GM23338 (cell line): Measurements from ENCODE around the gene ZBP1. TPM values are rescaled to one million over a fixed set of nuclear protein-coding genes. Genes with fewer than 3 reads are reported as not detected.

Source experiments
- ATAC-seq: fragments of 200-7000 bp; cut with Tn5 transposase; 3 replicates; pipeline ENCODE4 v1.9.1; 2020
- DNase-seq: peaks from one replicate; pipeline ENCODE4 v3.0.0-alpha.2; 2015; ENCODE audit warnings: low spot score
- H2AFZ ChIP-seq: fragments of 200-600 bp; sonication (generic); 2 replicates; pipeline ENCODE4 v1.8.0; 2016; ENCODE audit warnings: antibody characterized with exemption, mild to moderate bottlenecking, moderate library complexity
- H3F3A ChIP-seq: fragments of 200-600 bp; sonication (generic); replicated peaks from 2 replicates; pipeline ENCODE4 v1.8.0; 2017; ENCODE audit warnings: antibody characterized with exemption, mixed run types, low read depth
- H3K27ac ChIP-seq: fragments of 200-600 bp; sonication (generic); 2 replicates; pipeline ENCODE4 v1.6.1; 2016; ENCODE audit warnings: low read depth
- H3K27me3 ChIP-seq: fragments of 200-600 bp; sonication (generic); 2 replicates; pipeline ENCODE4 v1.8.0; 2016; ENCODE audit warnings: mild to moderate bottlenecking, mixed run types, moderate library complexity; ENCODE audit not compliant: insufficient read depth
- H3K36me3 ChIP-seq: fragments of 200-600 bp; sonication (generic); 2 replicates; pipeline ENCODE4 v1.8.0; 2016; ENCODE audit warnings: mild to moderate bottlenecking; ENCODE audit not compliant: insufficient read depth
- H3K4me1 ChIP-seq: fragments of 200-600 bp; sonication (generic); 2 replicates; pipeline ENCODE4 v1.8.0; 2016; ENCODE audit warnings: mild to moderate bottlenecking, moderate library complexity; ENCODE audit not compliant: insufficient read depth
- H3K4me2 ChIP-seq: fragments of 200-600 bp; sonication (generic); 2 replicates; pipeline ENCODE4 v1.7.1; 2017; ENCODE audit warnings: mixed run types
- H3K4me3 ChIP-seq: fragments of 200-600 bp; sonication (generic); 2 replicates; pipeline ENCODE4 v1.6.1; 2016; ENCODE audit warnings: mixed run types
- H3K79me2 ChIP-seq: fragments of 200-600 bp; sonication (generic); replicated peaks from 2 replicates; pipeline ENCODE4 v1.8.0; 2017; ENCODE audit warnings: mild to moderate bottlenecking; ENCODE audit not compliant: insufficient read depth
- H3K9me2 ChIP-seq: fragments of 200-600 bp; sonication (generic); 2 replicates; pipeline ENCODE4 v1.8.0; 2017; ENCODE audit not compliant: insufficient read depth
- H4K20me1 ChIP-seq: fragments of 200-600 bp; sonication (generic); replicated peaks from 2 replicates; pipeline ENCODE4 v1.8.0; 2017; ENCODE audit warnings: mild to moderate bottlenecking; ENCODE audit not compliant: insufficient read depth
- H3K27ac Mint-ChIP-seq: 2 replicates; pipeline ENCODE4 v1.8.0; 2020; ENCODE audit warnings: inconsistent platforms, mild to moderate bottlenecking, moderate library complexity, mixed read lengths
- H3K27me3 Mint-ChIP-seq: 3 replicates; pipeline ENCODE4 v1.8.0; 2022; ENCODE audit warnings: low read depth, mild to moderate bottlenecking, moderate library complexity, mixed read lengths, inconsistent platforms; ENCODE audit not compliant: insufficient read depth, poor library complexity
- H3K36me3 Mint-ChIP-seq: 3 replicates; pipeline ENCODE4 v1.8.0; 2021; ENCODE audit warnings: low read depth, mild to moderate bottlenecking, inconsistent platforms, moderate library complexity, mixed read lengths
- H3K4me1 Mint-ChIP-seq: 3 replicates; pipeline ENCODE4 v1.8.0; 2020; ENCODE audit warnings: mild to moderate bottlenecking, inconsistent platforms, mixed read lengths
- H3K4me3 Mint-ChIP-seq: 3 replicates; pipeline ENCODE4 v1.8.0; 2021; ENCODE audit warnings: moderate library complexity, mild to moderate bottlenecking, inconsistent platforms, mixed read lengths
- H3K9me3 Mint-ChIP-seq: 3 replicates; pipeline ENCODE4 v1.8.0; 2020; ENCODE audit warnings: moderate library complexity, mild to moderate bottlenecking, inconsistent platforms, mixed read lengths
- CREB1 ChIP-seq: fragments of 250-450 bp; sonication (Bioruptor Pico); IDR thresholded peaks from 2 replicates; pipeline ENCODE4 v1.5.0; 2020; ENCODE audit warnings: low read depth, mild to moderate bottlenecking, moderate library complexity
- CTCF ChIP-seq, 2 experiments: fragments of 200-600 bp in 1 of 2; sonication (generic) in 1 of 2; conservative IDR thresholded peaks; 2 replicates each; pipeline versions ENCODE4 v1.5.1 to v1.6.1; 2016 to 2017; ENCODE audit warnings: antibody characterized with exemption in 2 of 2, low read depth in 2 of 2, mild to moderate bottlenecking in 2 of 2, moderate library complexity in 1 of 2
- EZH2 ChIP-seq: fragments of 200-600 bp; sonication (generic); IDR thresholded peaks from one replicate; pipeline ENCODE4 v1.8.0; 2017; ENCODE audit warnings: antibody characterized with exemption, mild to moderate bottlenecking, low read depth; ENCODE audit not compliant: unreplicated experiment
- REST ChIP-seq: IDR thresholded peaks from one replicate; pipeline ENCODE4 v1.6.1; 2018; ENCODE audit warnings: antibody characterized with exemption; ENCODE audit not compliant: unreplicated experiment
- ZNF331 ChIP-seq: fragments of 250-450 bp; sonication (Bioruptor Pico); IDR thresholded peaks from 2 replicates; pipeline ENCODE4 v1.5.0; 2020; ENCODE audit warnings: low read depth, mild to moderate bottlenecking, moderate library complexity
- polyA plus RNA-seq: library from polyadenylated mRNA; unstranded; fragments of >200 nt; fragmentation: Nextera tagmentation; extraction: Ambion mirVana; gene quantifications from 2 replicates; pipeline ENCODE4 v1.2.1, GENCODE V29; 2016
- total RNA-seq: library from RNA; depleted of rRNA; stranded (reverse); fragments of >200 nt; shearing (Covaris generic); gene quantifications from 2 replicates; pipeline ENCODE4 v1.2.3, GENCODE V29; 2014
- TF ChIP-seq, protein P1 (sequence below): IDR thresholded peaks from 2 replicates; pipeline ENCODE4 v1.6.1; 2016; ENCODE audit warnings: antibody characterized with exemption

Gene ZBP1
- total and polyA plus RNA-seq, 2 experiments from 2014 or later: not detected

GRCh38 chr20:57658447-57658832 lies 38.2 kb upstream of the ZBP1 start:
- peaks cover 24% of the 10 kb centered on the region for H3K36me3 Mint-ChIP-seq
- TF ChIP-seq CREB1 (CRISPR knock-in tag) (no peak), REST (no peak), EZH2 (no peak)
- TF ChIP-seq, protein P1, sequence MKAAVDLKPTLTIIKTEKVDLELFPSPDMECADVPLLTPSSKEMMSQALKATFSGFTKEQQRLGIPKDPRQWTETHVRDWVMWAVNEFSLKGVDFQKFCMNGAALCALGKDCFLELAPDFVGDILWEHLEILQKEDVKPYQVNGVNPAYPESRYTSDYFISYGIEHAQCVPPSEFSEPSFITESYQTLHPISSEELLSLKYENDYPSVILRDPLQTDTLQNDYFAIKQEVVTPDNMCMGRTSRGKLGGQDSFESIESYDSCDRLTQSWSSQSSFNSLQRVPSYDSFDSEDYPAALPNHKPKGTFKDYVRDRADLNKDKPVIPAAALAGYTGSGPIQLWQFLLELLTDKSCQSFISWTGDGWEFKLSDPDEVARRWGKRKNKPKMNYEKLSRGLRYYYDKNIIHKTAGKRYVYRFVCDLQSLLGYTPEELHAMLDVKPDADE: no peak
- no peak for DNase-seq

DNA sequence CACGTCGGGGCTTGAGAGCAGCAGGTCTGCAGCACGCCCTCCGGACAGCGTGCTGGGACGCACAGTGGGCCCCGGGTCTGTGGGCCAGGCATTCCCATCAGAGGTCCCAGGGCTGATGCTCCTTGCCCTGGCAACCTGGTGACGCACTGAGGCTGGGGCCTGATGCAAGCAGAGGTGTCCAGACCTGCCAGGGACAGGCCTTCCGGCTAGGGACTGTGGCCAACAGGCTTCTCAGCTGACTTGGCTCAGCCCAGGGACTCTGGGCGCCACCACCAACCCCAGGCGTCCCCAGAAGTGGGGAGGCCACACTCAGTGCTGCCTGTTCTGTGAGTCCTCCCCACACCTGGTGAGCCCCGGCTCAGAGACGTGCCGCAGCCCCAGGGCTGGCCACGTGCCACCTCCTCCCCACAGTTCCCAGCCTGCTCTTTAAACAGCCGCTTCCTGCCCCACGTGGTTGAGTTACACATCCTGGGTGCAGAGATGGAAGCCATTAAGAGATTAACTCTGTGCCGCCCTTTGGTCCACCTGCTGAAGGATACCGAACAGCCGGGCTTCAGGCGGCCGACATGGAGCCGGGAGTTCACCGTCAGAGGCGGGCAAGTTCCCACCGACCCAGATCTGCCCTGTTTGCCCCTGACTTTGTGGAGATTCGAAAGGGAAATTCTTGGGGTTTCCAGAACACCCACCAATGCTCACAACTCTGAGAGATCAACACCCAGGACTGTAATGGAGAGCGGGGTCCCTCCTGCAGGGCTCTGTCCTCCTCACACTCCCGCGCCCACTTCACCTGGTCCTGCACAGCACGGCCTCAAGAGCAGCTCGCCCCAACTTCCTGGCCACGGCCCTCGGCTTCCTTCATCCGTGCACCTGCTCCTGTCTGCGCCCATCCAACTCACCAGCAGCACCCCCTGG lies 37.6 kb upstream of the ZBP1 start:
- no peak for ATAC-seq
- no peak overlapping the region for H3K4me3 ChIP-seq
- peaks cover 7% of the 10 kb centered on the region for H3K27me3 Mint-ChIP-seq
- no peaks in the 10 kb centered on the region for H3K36me3 ChIP-seq
- no peaks in the 10 kb centered on the region for H3K27me3 ChIP-seq
- peaks cover 25% of the 10 kb centered on the region for H3K36me3 Mint-ChIP-seq
- TF ChIP-seq CREB1 (CRISPR knock-in tag) (no peak), CTCF (conservative IDR thresholded peaks at IDR 0.05; ENCODE audit: low read depth in 2 of 2) (no peak), ZNF331 (CRISPR knock-in tag) (no peak)
- H3K4me3 Mint-ChIP-seq: no peak overlapping the region
- no peaks in the 10 kb centered on the region; the same call in 1 of the 2 replicates for H4K20me1 ChIP-seq
- H3K9me3 Mint-ChIP-seq: no peaks in the 10 kb centered on the region
- H3K4me1 Mint-ChIP-seq: peaks cover 29% of the 10 kb centered on the region
- peaks cover 4% of the 10 kb centered on the region; the same call in 1 of the 2 replicates for H3F3A ChIP-seq
- H3K27ac Mint-ChIP-seq: peak overlapping the region; percentile 59; the same call in 1 of the 2 replicates
- no peaks in the 10 kb centered on the region for H3K9me2 ChIP-seq
- H3K4me1 ChIP-seq: no peaks in the 10 kb centered on the region; the same call in 1 of the 2 replicates
- no peak overlapping the region for H3K4me2 ChIP-seq
- no peak overlapping the region for H2AFZ ChIP-seq
- DNase-seq: no peak
- no peak overlapping the region for H3K27ac ChIP-seq
- peaks cover 21% of the 10 kb centered on the region for H3K79me2 ChIP-seq

More at GRCh38 chr20:57658447-57658832, 38.2 kb upstream of the ZBP1 start:
- Mint-ChIP-seq H3K27ac (no peak overlapping the region), H3K27me3 (peaks cover 12% of the 10 kb centered on the region), H3K4me3 (no peak overlapping the region), H3K4me1 (peaks cover 33% of the 10 kb centered on the region), H3K9me3 (no peaks in the 10 kb centered on the region)
- ATAC-seq: no peak
- Histone ChIP-seq H3K36me3 (no peaks in the 10 kb centered on the region), H3K9me2 (no peaks in the 10 kb centered on the region), H3K4me3 (no peak overlapping the region), H3K4me2 (no peak overlapping the region), H3K4me1 (no peaks in the 10 kb centered on the region; the same call in 1 of the 2 replicates), H3F3A (peaks cover 4% of the 10 kb centered on the region; the same call in 1 of the 2 replicates), H3K79me2 (peaks cover 27% of the 10 kb centered on the region), H4K20me1 (peaks cover 5% of the 10 kb centered on the region; the same call in 1 of the 2 replicates), H3K27ac (no peak overlapping the region), H2AFZ (no peak overlapping the region), H3K27me3 (no peaks in the 10 kb centered on the region)
